MM.1S (cell line): ENCODE data around the gene HECW1.

ENCODE experiments used
- CTCF ChIP-seq: fragments of 300-600 bp; sonication (generic); IDR thresholded peaks from 2 replicates; pipeline ENCODE4 v1.5.1; 2016; ENCODE audit warnings: antibody characterized with exemption, low read length, mixed read lengths
- EZH2 ChIP-seq: fragments of 300-600 bp; sonication (generic); optimal IDR thresholded peaks from 2 replicates; pipeline ENCODE3; 2017; ENCODE audit warnings: low read depth, mild to moderate bottlenecking, antibody characterized with exemption, low read length, mixed read lengths
- EZH2phosphoT487 ChIP-seq: fragments of 300-600 bp; sonication (generic); IDR thresholded peaks from 2 replicates; pipeline ENCODE4 v1.6.1; 2018; ENCODE audit warnings: antibody characterized with exemption, low read length

GRCh38 chr7:43166686-43167085, 54.2 kb downstream of the HECW1 start:
- TF ChIP-seq CTCF (no peak), EZH2 (no peak), EZH2phosphoT487 (no peak)
